RWPE1 (cell line): Measurements from ENCODE around the gene YIPF3.

Source experiments
- CTCF ChIA-PET: fragments of 350-600 bp; sonication (Branson Sonifier 250); formaldehyde crosslinking; extraction: SDS; loops from one replicate; lab custom pipeline; 2021; lab: Yijun Ruan, JAX
- POLR2A ChIA-PET: fragments of 400-600 bp; formaldehyde crosslinking; extraction: SDS; loops from one replicate; lab custom pipeline; 2020; ENCODE audit warnings: antibody characterized with exemption; ENCODE audit not compliant: low non-redundant PET; lab: Yijun Ruan, JAX
- DNase-seq: peaks from one replicate; pipeline ENCODE4 v3.0.0; 2012; ENCODE audit warnings: low spot score
- H3K27ac ChIP-seq: fragments of 450-650 bp; 2 replicates; pipeline ENCODE4 v1.5.1; 2017
- CTCF ChIP-seq: fragments of 450-650 bp; conservative IDR thresholded peaks from 2 replicates; pipeline ENCODE4 v1.5.1; 2017; ENCODE audit warnings: low read depth, mild to moderate bottlenecking

YIPF3 gene

GRCh38 chr6:43506171-43506570 is 10.6 kb downstream of the YIPF3 start:
- ChIA-PET POLR2A (no interaction called here), CTCF (interaction anchor here (0.5 to 3.7 kb wide), 17 partner anchors 10 to 918 kb away, joined by 3 to 39 read pairs (median 5); partner anchors contain the start of gene DNPH1)
- no peak for TF ChIP-seq CTCF
- H3K27ac ChIP-seq: peak overlapping the region; percentile 36
- no peak for DNase-seq

- TF ChIP-seq CTCF: no peak
- H3K27ac ChIP-seq: peak overlapping the region; percentile 36
- DNase-seq: no peak
- CTCF ChIA-PET: interaction anchor here (0.5 to 3.7 kb wide), 11 partner anchors 10 to 319 kb away, joined by 3 to 39 read pairs (median 5); partner anchors contain the start of gene DNPH1
- POLR2A ChIA-PET: no interaction called here
Observed at GRCh38 chr6:43505718-43506117, 11.0 kb downstream of the YIPF3 start.

GRCh38 chr6:43504756-43505593 is 11.8 kb downstream of the YIPF3 start:
- DNase-seq: no peak
- CTCF ChIA-PET: interaction anchor here (0.6 to 3.7 kb wide), 5 partner anchors 9 to 208 kb away, joined by 3 to 39 read pairs (median 4); no protein-coding TSS in a partner anchor
- POLR2A ChIA-PET: no interaction called here
- TF ChIP-seq CTCF: no peak
- peak overlapping the region; percentile 36 for H3K27ac ChIP-seq

- POLR2A ChIA-PET: no interaction called here
- H3K27ac ChIP-seq: peak overlapping the region; percentile 36
- no peak for TF ChIP-seq CTCF
- CTCF ChIA-PET: interaction anchor here (1.2 kb wide), 1 partner anchor 49 kb away, joined by 4 read pairs; no protein-coding TSS in a partner anchor
- DNase-seq: no peak
Observed at GRCh38 chr6:43503443-43503842, 13.3 kb downstream of the YIPF3 start.

- CTCF ChIA-PET: no interaction called here
- peak overlapping the region; percentile 36 for H3K27ac ChIP-seq
- POLR2A ChIA-PET: no interaction called here
- TF ChIP-seq CTCF: no peak
- DNase-seq: no peak
Observed at GRCh38 chr6:43502666-43503065, 14.1 kb downstream of the YIPF3 start.

- no peak for DNase-seq
- peak overlapping the region; percentile 28 for H3K27ac ChIP-seq
- ChIA-PET CTCF (interaction anchor here (0.6 to 1.7 kb wide), 3 partner anchors 8 to 47 kb away, joined by 3 to 9 read pairs (median 3); no protein-coding TSS in a partner anchor), POLR2A (interaction anchor here (1.0 kb wide), 1 partner anchor 9 kb away, joined by 4 read pairs; the partner anchor contains the start of gene LRRC73)
- no peak for TF ChIP-seq CTCF
Observed at GRCh38 chr6:43500921-43501320, 15.8 kb downstream of the YIPF3 start.
